ENCODE data around the gene GPR63.

DNA sequence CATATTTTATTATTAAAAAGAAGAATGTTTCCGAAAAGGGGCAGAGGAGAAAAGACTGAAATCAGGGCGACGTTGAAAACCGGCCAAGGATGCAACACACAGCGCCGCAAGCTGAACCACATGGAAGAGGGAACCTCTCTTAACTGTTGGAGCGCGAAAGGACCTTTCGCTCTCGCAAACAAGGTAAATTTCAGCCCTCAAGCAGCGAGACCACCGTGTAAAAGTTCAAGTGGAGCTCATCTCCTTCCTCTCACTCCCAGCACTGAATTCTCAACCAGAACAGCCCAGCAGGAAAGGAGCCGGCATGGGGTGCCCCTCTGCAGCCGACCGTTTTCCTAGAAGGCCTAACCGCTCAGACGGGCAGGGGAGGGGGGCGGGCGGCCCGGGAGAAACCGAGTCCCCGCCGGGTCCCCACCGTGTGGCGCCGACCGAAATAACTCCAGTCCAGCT, 621 bp downstream of the GPR63 start:
- TF ChIP-seq POLR2A (IDR thresholded peaks at IDR 0.05; ENCODE audit: low read length) (no peak), GATA1 (IDR thresholded peaks at IDR 0.05; ENCODE audit: low read depth, low read length) (no peak)
